Activated CD8-positive, alpha-beta memory T cell treated with anti-CD3 and anti-CD28 coated beads for 36 hours (primary cell): ENCODE data around the gene INPP5D. TPM values are rescaled to one million over a fixed set of nuclear protein-coding genes. Genes with fewer than 3 reads are reported as not detected.

Experiments
- CTCF ChIA-PET: fragments of 350-600 bp; sonication (Branson Sonifier 250); formaldehyde crosslinking; loops from one replicate; lab custom pipeline; 2021; ENCODE audit warnings: antibody characterized with exemption; lab: Charles Lee
- POLR2A ChIA-PET: fragments of 350-600 bp; sonication (Branson Sonifier 250); formaldehyde crosslinking; loops from one replicate; lab custom pipeline; 2021; ENCODE audit warnings: antibody characterized with exemption; lab: Charles Lee
- total RNA-seq, 2 experiments: library from RNA; stranded (reverse); gene quantifications; one replicate each; pipeline ENCODE4 v1.2.3, GENCODE V29; 2021

Gene INPP5D
- total RNA-seq, 2 experiments from 2014 or later, result 43.1 to 46.5 TPM

- ChIA-PET POLR2A (no interaction called here), CTCF (interaction anchor here (0.5 kb wide), 1 partner anchor 45 kb away, joined by 3 read pairs; no protein-coding TSS in a partner anchor)
Measured at GRCh38 chr2:233096006-233096405, 35.9 kb downstream of the INPP5D start.

- POLR2A ChIA-PET, result no interaction called here
- CTCF ChIA-PET, result interaction anchor here (4.7 kb wide), 1 partner anchor 38 kb away, joined by 16 read pairs; the partner anchor contains the start of gene INPP5D
Measured at GRCh38 chr2:233098618-233099017, 38.5 kb downstream of the INPP5D start.

- CTCF ChIA-PET, result interaction anchor here (0.9 to 4.7 kb wide), 7 partner anchors 10 to 151 kb away, joined by 3 to 16 read pairs (median 4); partner anchors contain the start of genes ATG16L1 and INPP5D
- POLR2A ChIA-PET, result interaction anchor here (1.6 to 2.5 kb wide), 2 partner anchors 17 to 39 kb away, joined by 5 to 32 read pairs; no protein-coding TSS in a partner anchor
Measured at GRCh38 chr2:233099820-233100191, 39.7 kb downstream of the INPP5D start.

GRCh38 chr2:233100192-233100998, 40.3 kb downstream of the INPP5D start:
- ChIA-PET CTCF (interaction anchor here (0.6 to 4.7 kb wide), 10 partner anchors 11 to 151 kb away, joined by 3 to 16 read pairs (median 4); partner anchors contain the start of genes ATG16L1 and INPP5D), POLR2A (interaction anchor here (1.6 to 2.5 kb wide), 2 partner anchors 18 to 39 kb away, joined by 5 to 32 read pairs; no protein-coding TSS in a partner anchor)

- ChIA-PET CTCF (interaction anchor here (0.6 to 4.7 kb wide), 8 partner anchors 18 to 150 kb away, joined by 3 to 16 read pairs (median 4); partner anchors contain the start of genes ATG16L1 and INPP5D), POLR2A (interaction anchor here (0.6 to 2.5 kb wide), 3 partner anchors 19 to 40 kb away, joined by 3 to 32 read pairs (median 5); no protein-coding TSS in a partner anchor)
Measured at GRCh38 chr2:233101141-233101540, 41.0 kb downstream of the INPP5D start.

GRCh38 chr2:233101816-233102215, 41.7 kb downstream of the INPP5D start:
- POLR2A ChIA-PET, result interaction anchor here (0.6 to 2.5 kb wide), 3 partner anchors 19 to 42 kb away, joined by 3 to 32 read pairs (median 4); partner anchors contain the start of gene INPP5D
- CTCF ChIA-PET, result interaction anchor here (1.1 to 4.7 kb wide), 3 partner anchors 21 to 48 kb away, joined by 5 to 16 read pairs (median 5); partner anchors contain the start of gene INPP5D

GRCh38 chr2:233105156-233105895, 45.2 kb downstream of the INPP5D start:
- CTCF ChIA-PET, result no interaction called here
- POLR2A ChIA-PET, result interaction anchor here (0.6 kb wide), 1 partner anchor 38 kb away, joined by 3 read pairs; no protein-coding TSS in a partner anchor

- CTCF ChIA-PET, result no interaction called here
- POLR2A ChIA-PET, result no interaction called here
Measured at GRCh38 chr2:233105930-233106329, 45.8 kb downstream of the INPP5D start.

- ChIA-PET CTCF (interaction anchor here (0.5 to 1.0 kb wide), 2 partner anchors 53 to 349 kb away, joined by 4 to 6 read pairs; no protein-coding TSS in a partner anchor), POLR2A (interaction anchor here (0.6 kb wide), 1 partner anchor 23 kb away, joined by 3 read pairs; no protein-coding TSS in a partner anchor)
Measured at GRCh38 chr2:233107011-233107410, 46.9 kb downstream of the INPP5D start.

- POLR2A ChIA-PET, result no interaction called here
- CTCF ChIA-PET, result no interaction called here
Measured at GRCh38 chr2:233107831-233108300, 47.7 kb downstream of the INPP5D start.

- CTCF ChIA-PET, result interaction anchor here (1.0 kb wide), 1 partner anchor 123 kb away, joined by 3 read pairs; no protein-coding TSS in a partner anchor
- POLR2A ChIA-PET, result interaction anchor here (0.5 kb wide), 1 partner anchor 32 kb away, joined by 8 read pairs; no protein-coding TSS in a partner anchor
Measured at GRCh38 chr2:233108611-233109490, 48.7 kb downstream of the INPP5D start.

- ChIA-PET CTCF (no interaction called here), POLR2A (no interaction called here)
Measured at GRCh38 chr2:233111427-233111826, 51.3 kb downstream of the INPP5D start.

- ChIA-PET CTCF (no interaction called here), POLR2A (no interaction called here)
Measured at GRCh38 chr2:233112329-233112728, 52.2 kb downstream of the INPP5D start.

GRCh38 chr2:233112776-233113452, 52.8 kb downstream of the INPP5D start:
- CTCF ChIA-PET, result interaction anchor here (0.9 kb wide), 1 partner anchor 84 kb away, joined by 3 read pairs; no protein-coding TSS in a partner anchor
- POLR2A ChIA-PET, result interaction anchor here (0.6 to 0.9 kb wide), 2 partner anchors 29 to 95 kb away, joined by 3 read pairs; no protein-coding TSS in a partner anchor

GRCh38 chr2:233114421-233114861, 54.3 kb downstream of the INPP5D start:
- CTCF ChIA-PET, result no interaction called here
- POLR2A ChIA-PET, result no interaction called here

GRCh38 chr2:233115121-233115520, 55.0 kb downstream of the INPP5D start:
- CTCF ChIA-PET, result no interaction called here
- POLR2A ChIA-PET, result no interaction called here

- CTCF ChIA-PET, result no interaction called here
- POLR2A ChIA-PET, result no interaction called here
Measured at GRCh38 chr2:233115741-233116140, 55.6 kb downstream of the INPP5D start.
